Activated T-cell treated with anti-CD3 and anti-CD28 coated beads, Interleukin-2, amount 50 U/mL, for 4 hours (primary cell): Measurements from ENCODE around the gene CDH7. TPM values are rescaled to one million over a fixed set of nuclear protein-coding genes. Genes with fewer than 3 reads are reported as not detected.

Source experiments
- ATAC-seq, 2 donors: fragments of 200-7000 bp; cut with Tn5 transposase; one replicate each; pipeline ENCODE4 v1.10.0; 2021
- DNase-seq: peaks from one replicate; pipeline ENCODE4 v3.0.0-alpha.2; 2020
- H3K27me3 Mint-ChIP-seq: one replicate; pipeline ENCODE4 v1.8.0; 2021; ENCODE audit warnings: low read depth, mixed read lengths
- H3K36me3 Mint-ChIP-seq: one replicate; pipeline ENCODE4 v1.8.0; 2022; ENCODE audit warnings: mixed read lengths; ENCODE audit not compliant: insufficient read depth
- H3K4me1 Mint-ChIP-seq: one replicate; pipeline ENCODE4 v1.8.0; 2021; ENCODE audit warnings: low read depth, mixed read lengths
- H3K4me3 Mint-ChIP-seq: one replicate; pipeline ENCODE4 v1.8.0; 2021; ENCODE audit warnings: mild to moderate bottlenecking, moderate library complexity, mixed read lengths
- H3K9me3 Mint-ChIP-seq: one replicate; pipeline ENCODE4 v1.8.0; 2021; ENCODE audit warnings: mixed read lengths
- total RNA-seq, 3 donors: library from RNA; stranded (reverse); gene quantifications; one replicate each; pipeline ENCODE4 v1.2.1, GENCODE V29; 2021

Gene CDH7
- total RNA-seq, 3 donors from 2014 or later = not detected

DNA sequence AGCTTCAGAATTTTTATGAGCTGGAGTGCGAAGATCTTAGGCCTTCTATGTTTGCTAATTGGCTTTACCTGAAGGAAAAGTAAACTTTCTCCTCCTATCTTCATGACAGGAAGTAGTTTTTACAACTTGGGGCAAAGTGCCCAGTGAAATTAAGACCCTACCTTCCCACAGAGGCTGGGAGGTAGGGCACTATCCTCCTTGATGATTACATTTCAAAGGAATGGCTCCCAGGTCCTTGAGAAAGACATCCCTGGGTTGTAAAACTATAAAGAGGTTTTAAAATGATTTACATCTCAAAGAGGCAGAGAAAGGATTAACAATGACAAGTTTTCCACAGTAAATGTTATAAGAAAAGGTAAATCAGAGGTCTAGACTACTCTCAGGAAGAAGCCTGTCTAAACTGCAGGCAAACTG, 155.8 kb downstream of the CDH7 start:
- Mint-ChIP-seq H3K9me3 (peaks cover 9% of the 10 kb centered on the region), H3K36me3 (no peaks in the 10 kb centered on the region), H3K4me1 (no peaks in the 10 kb centered on the region), H3K27me3 (no peaks in the 10 kb centered on the region), H3K4me3 (no peak overlapping the region)
- no peak for DNase-seq
- ATAC-seq = no peak

DNA sequence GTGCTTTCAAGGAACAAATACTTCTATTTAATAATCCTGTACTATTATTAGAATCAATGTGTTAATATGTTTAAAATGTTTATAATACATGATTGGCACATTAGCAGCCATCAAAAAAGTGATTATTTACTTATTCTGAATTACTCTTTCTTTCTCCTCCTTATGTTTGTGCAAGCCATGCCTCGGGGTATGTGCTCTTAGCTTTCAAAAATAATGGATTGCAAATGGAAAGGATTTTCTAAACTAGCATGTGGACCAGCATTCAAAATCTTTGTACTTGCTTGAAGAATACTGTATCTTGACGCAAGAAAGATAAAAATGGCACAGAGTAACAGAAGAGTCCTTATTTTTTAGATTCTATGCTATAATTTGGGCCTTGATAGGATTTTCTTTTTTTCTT, 156.5 kb downstream of the CDH7 start:
- DNase-seq = no peak
- Mint-ChIP-seq H3K4me1 (no peaks in the 10 kb centered on the region), H3K27me3 (no peaks in the 10 kb centered on the region), H3K4me3 (no peak overlapping the region), H3K9me3 (peaks cover 6% of the 10 kb centered on the region), H3K36me3 (no peaks in the 10 kb centered on the region)
- no peak for ATAC-seq

DNA sequence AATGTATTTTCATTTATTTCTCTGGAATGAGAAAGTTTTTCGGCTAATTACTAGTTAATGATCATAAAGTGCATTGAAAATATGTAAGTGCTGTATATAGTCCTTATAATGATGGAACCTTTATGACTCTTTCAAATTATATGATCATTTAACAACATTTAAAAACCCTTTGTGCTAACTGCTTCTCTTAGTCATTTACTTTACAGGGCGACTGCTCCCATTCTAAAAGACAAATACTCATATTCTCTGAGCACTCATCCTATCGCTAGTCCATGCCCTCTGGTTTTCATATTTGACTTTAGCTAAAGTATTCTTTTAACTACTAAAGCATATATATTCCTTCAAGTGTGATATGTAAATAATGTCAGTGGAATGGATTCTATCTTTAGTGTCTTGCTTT, 168.2 kb downstream of the CDH7 start:
- DNase-seq = no peak
- Mint-ChIP-seq H3K4me3 (no peak overlapping the region), H3K27me3 (no peaks in the 10 kb centered on the region), H3K9me3 (peaks cover 11% of the 10 kb centered on the region), H3K4me1 (no peaks in the 10 kb centered on the region), H3K36me3 (no peaks in the 10 kb centered on the region)
- no peak for ATAC-seq

DNA sequence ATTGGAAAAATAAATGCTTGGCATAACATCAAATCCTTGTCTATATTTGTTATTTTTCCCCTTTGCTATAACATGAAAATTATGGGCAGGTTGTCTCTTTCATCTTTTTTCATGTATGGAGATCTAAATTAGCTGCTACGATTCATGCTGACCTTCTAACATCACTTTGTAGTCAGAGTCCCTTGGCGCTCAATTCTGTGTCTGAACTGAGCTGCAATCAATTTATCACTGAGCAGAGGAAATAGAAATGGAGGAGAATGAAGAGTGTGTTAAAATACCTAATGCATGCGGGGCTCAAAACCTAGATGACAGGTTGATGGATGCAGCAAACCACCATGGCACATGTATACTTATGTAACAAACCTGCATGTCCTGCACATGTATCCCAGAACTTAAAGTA, 168.9 kb downstream of the CDH7 start:
- ATAC-seq (no peak), DNase-seq (no peak)
- Mint-ChIP-seq H3K27me3 (no peaks in the 10 kb centered on the region), H3K4me1 (no peaks in the 10 kb centered on the region), H3K36me3 (no peaks in the 10 kb centered on the region), H3K9me3 (peaks cover 11% of the 10 kb centered on the region), H3K4me3 (no peak overlapping the region)

DNA sequence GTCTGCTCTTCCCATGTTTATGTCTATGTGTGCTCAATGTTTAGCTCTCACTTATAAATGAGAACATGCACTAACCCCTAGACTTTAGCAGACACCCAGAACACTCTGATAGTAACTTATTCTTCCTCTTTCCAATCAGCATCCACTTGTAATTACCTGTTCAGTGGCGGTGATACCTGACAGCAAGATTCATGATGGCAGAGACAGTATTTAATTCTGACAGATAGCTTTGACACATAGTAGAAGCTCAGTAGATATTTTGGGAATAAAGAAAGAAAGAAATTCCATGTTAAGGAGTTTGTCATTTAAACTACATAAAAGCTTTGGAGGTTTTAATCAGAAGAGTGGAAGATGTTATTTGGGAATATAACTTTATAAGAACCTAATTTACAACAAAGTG, 171.3 kb downstream of the CDH7 start:
- DNase-seq (no peak), ATAC-seq (no peak)
- H3K4me1 Mint-ChIP-seq = no peaks in the 10 kb centered on the region
- H3K36me3 Mint-ChIP-seq = no peaks in the 10 kb centered on the region
- no peaks in the 10 kb centered on the region for H3K27me3 Mint-ChIP-seq
- no peak overlapping the region for H3K4me3 Mint-ChIP-seq
- peaks cover 11% of the 10 kb centered on the region for H3K9me3 Mint-ChIP-seq

DNA sequence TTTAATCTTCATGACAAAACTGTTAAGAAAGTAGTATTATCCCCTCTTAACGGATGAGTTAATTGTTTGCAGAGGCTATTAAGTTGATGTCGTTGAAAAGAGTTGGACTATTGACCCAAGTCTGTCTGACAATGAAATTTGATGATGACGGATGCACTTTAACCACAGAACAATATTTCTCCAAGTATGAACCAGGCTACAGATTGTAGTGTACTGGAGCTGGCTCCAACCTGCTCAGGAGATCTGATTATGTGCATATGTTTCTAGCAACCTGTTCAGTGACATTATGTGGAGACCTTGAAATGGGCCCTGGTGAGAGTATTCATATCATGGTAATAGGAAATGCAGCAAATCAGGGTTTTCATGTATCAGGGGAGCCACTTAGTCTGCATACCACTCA, 174.1 kb downstream of the CDH7 start:
- Mint-ChIP-seq H3K9me3 (peaks cover 8% of the 10 kb centered on the region), H3K27me3 (no peaks in the 10 kb centered on the region)

DNA sequence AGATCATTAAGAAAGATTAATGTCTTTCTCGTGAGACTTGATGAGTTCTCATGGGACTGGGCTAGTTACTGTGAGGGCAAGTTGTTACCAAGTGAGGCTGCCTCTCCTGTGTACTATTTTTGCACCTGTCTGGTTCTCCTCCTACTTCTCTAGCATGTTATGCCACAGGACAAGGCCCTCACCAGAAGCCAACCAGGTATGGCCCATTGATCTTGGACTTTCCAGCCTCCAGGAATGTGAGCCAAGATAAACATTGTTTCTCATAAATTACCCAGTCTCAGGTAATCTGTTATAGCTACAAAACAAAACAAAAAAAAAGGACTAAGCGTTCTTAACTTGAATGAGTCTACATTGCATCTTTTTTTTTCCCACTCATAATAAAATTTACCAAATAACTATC, 184.1 kb downstream of the CDH7 start:
- DNase-seq (no peak), ATAC-seq (no peak)
- Mint-ChIP-seq H3K4me3 (no peak overlapping the region), H3K9me3 (peaks cover 14% of the 10 kb centered on the region), H3K36me3 (no peaks in the 10 kb centered on the region), H3K4me1 (no peaks in the 10 kb centered on the region), H3K27me3 (no peaks in the 10 kb centered on the region)

More for the DNA sequence above, 174.1 kb downstream of the CDH7 start:
- no peak for ATAC-seq
- H3K36me3 Mint-ChIP-seq = no peaks in the 10 kb centered on the region
- no peak overlapping the region for H3K4me3 Mint-ChIP-seq
- no peaks in the 10 kb centered on the region for H3K4me1 Mint-ChIP-seq
- no peak for DNase-seq

DNA sequence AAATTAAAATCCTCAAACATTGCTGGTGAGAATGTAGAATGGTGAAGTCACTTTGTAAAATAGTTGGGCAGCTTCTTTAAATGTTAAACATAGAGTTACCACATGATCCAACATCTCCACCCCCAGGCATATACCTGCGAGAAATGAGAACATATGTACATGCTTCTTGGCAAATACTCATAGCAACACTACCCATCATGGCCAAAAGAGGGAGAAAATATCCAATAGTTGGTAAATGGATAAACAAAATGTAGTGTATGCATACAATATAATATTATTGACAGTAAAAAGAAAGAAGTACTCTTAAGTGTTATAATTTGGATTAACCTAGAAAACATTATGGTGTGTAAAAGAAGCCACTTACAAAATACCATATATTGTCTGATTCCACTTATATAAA, 185.9 kb downstream of the CDH7 start:
- H3K27me3 Mint-ChIP-seq = no peaks in the 10 kb centered on the region
- no peaks in the 10 kb centered on the region for H3K36me3 Mint-ChIP-seq
- H3K4me1 Mint-ChIP-seq = no peaks in the 10 kb centered on the region
- ATAC-seq (no peak), DNase-seq (no peak)
- no peak overlapping the region for H3K4me3 Mint-ChIP-seq
- peaks cover 11% of the 10 kb centered on the region for H3K9me3 Mint-ChIP-seq

DNA sequence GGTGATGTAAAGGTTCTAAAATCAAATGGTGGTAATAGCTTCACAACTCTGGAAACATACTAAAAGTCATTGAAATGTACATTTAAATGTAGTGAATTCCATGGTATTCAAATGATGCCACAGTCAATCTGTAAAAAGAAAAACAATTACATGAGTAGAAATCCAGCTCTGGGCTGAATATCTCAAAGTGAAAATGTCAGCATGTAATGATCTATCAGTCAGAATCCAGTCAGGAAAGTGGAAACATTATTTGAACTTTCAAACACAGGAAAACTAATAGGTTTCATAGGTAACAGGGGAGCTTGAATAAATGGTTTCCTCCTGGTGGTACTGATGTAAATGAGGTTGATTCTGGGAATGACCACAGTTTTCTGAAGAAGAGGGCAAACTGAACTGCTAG, 186.4 kb downstream of the CDH7 start:
- Mint-ChIP-seq H3K36me3 (no peaks in the 10 kb centered on the region), H3K9me3 (peaks cover 8% of the 10 kb centered on the region), H3K4me3 (no peak overlapping the region), H3K4me1 (no peaks in the 10 kb centered on the region), H3K27me3 (no peaks in the 10 kb centered on the region)
- ATAC-seq (no peak), DNase-seq (no peak)

DNA sequence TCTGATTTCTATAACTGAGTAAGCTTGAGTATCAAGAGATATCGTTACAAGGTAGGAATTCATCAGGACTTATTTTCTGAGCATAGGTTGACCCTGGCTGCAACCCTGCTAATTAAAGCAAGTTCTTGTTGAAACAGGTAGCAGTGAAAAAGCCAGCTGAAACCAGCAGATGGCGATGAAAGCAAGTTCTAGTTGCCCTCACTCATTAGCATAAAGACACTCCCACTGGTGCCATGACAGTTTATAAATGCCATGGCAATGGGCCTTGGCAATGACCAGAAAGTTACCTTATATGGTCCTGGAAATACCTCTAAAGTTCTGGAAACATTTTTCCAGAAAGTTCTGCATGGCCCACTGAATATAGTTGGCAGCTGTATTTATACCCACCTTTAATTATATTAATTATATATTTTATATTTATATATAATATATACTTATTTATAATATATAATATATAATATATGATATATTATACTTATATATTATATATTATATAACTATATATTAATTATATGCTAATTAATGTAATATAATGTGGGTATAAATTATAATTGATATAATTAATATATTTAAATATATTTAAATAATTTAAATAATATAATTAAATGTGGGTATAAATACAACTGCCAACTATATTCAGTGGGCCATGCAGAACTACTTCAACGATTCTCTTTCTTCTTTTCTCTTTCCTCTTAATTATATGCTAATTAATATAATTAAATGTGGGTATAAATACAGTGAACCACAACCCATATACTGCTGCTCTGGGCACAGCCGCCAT, 188.0 kb downstream of the CDH7 start:
- DNase-seq (no peak), ATAC-seq (no peak)
- H3K4me1 Mint-ChIP-seq = no peaks in the 10 kb centered on the region
- H3K9me3 Mint-ChIP-seq = peaks cover 7% of the 10 kb centered on the region
- no peaks in the 10 kb centered on the region for H3K27me3 Mint-ChIP-seq
- H3K4me3 Mint-ChIP-seq = no peak overlapping the region
- no peaks in the 10 kb centered on the region for H3K36me3 Mint-ChIP-seq
